AG04449 (cell line): ENCODE data around the gene ARPP19.

ENCODE experiments used
- CTCF ChIA-PET: fragments of 350-600 bp; formaldehyde crosslinking; extraction: SDS; loops from one replicate; lab custom pipeline; 2021; ENCODE audit warnings: antibody characterized with exemption; lab: Yijun Ruan, JAX
- POLR2A ChIA-PET: fragments of 400-600, 350-600 bp; formaldehyde crosslinking; extraction: SDS; loops from one replicate; lab custom pipeline; 2020; ENCODE audit warnings: antibody characterized with exemption, inconsistent platforms; lab: Yijun Ruan, JAX
- DNase-seq: peaks from one replicate; pipeline ENCODE4 v3.0.0-alpha.2; 2010; ENCODE audit warnings: low read depth, low spot score
- H3K4me3 ChIP-seq: 2 replicates; pipeline ENCODE4 v1.5.1; 2011; ENCODE audit warnings: low read depth, mild to moderate bottlenecking, control low read depth, low read length
- TF ChIP-seq, protein P1 (sequence below): IDR thresholded peaks from one replicate; pipeline ENCODE4 v1.5.1; 2011; ENCODE audit warnings: mild to moderate bottlenecking, moderate library complexity, low read length, control low read depth, inconsistent platforms; ENCODE audit not compliant: insufficient read depth; ENCODE audit errors: missing control alignments

ARPP19 gene

DNA sequence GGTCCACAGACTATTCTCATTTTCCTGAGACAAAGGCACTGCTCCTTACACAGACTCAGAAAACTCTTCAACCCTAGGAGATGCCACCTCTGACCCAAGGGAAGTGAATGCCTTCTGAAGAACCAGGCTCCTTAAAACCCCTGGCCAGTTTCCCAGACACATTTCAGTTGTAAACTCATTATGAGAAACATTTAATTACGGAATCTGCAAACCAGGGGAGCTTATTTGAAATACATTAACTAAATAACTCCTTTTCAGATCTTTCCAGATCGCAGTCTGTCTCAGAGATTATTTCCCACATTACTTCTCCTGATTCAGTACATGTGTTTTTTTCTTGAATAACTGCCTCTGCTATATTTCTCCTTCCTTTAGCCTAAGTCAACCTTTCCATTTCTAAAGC lies 57.7 kb downstream of the ARPP19 start:
- ChIA-PET CTCF (no interaction called here), POLR2A (no interaction called here)
- no peak overlapping the region for H3K4me3 ChIP-seq
- DNase-seq, result no peak
- TF ChIP-seq, protein P1, sequence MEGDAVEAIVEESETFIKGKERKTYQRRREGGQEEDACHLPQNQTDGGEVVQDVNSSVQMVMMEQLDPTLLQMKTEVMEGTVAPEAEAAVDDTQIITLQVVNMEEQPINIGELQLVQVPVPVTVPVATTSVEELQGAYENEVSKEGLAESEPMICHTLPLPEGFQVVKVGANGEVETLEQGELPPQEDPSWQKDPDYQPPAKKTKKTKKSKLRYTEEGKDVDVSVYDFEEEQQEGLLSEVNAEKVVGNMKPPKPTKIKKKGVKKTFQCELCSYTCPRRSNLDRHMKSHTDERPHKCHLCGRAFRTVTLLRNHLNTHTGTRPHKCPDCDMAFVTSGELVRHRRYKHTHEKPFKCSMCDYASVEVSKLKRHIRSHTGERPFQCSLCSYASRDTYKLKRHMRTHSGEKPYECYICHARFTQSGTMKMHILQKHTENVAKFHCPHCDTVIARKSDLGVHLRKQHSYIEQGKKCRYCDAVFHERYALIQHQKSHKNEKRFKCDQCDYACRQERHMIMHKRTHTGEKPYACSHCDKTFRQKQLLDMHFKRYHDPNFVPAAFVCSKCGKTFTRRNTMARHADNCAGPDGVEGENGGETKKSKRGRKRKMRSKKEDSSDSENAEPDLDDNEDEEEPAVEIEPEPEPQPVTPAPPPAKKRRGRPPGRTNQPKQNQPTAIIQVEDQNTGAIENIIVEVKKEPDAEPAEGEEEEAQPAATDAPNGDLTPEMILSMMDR, result no peak

DNA sequence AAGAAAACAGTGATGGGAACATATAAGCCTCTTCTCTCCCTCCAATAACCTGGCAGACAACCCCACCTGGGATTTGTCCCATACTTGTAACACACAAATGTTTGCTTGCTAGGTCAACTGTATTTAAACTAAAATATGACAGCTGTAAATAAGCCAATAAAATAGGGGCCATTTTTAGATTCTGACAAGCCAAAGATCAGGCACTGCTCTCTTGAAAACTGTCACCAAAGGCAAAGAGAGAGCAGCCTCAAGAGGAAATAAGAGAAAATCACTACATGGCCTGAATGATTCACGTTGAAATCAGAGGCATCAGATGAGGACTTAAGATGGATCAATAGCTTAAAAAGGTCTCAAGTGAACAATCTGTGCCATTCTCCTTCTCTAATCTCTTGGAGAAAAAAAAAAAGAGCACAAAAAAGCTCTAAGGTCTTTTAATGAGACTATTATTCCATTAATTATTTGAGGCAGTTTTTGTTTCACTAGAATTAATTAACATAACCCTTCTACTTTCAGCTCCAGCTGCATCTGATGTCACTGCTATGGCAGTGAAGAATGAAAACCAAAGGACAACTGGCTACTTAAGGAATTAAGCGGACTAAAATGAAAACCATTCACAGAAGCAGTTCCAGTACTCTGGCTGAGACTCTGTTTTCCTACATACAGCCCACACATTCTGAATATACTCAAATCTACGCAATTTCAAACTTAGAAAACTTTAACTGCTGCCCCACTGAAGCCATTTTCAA lies 59.2 kb downstream of the ARPP19 start:
- CTCF ChIA-PET, result interaction anchor here (1.2 kb wide), 1 partner anchor 18 kb away, joined by 3 read pairs; no protein-coding TSS in a partner anchor
- TF ChIP-seq, protein P1, result no peak

DNA sequence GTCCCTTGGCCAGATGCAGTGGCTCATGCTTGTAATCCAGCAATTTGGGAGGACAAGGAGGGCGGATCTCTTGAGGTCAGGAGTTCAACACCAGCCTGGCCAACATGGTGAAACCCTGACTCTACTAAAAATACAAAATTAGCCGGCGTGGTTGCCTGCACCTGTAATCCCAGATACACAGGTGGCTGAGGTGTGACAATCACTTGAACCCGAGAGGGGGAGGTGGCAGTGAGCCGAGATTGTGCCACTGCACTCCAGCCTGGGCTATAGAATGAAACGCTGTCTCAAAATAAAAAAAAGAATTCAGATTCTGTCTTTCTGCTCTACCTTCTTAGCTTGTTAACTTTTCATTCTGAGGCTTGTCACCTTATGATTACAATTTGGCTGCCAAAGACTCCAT lies 62.3 kb downstream of the ARPP19 start:
- CTCF ChIA-PET, result no interaction called here
- DNase-seq, result no peak
- TF ChIP-seq, protein P1, result no peak
- no peak overlapping the region for H3K4me3 ChIP-seq
- POLR2A ChIA-PET, result no interaction called here

More for the DNA sequence above, 59.2 kb downstream of the ARPP19 start:
- no peak for DNase-seq
- H3K4me3 ChIP-seq, result no peak overlapping the region
- POLR2A ChIA-PET, result no interaction called here

DNA sequence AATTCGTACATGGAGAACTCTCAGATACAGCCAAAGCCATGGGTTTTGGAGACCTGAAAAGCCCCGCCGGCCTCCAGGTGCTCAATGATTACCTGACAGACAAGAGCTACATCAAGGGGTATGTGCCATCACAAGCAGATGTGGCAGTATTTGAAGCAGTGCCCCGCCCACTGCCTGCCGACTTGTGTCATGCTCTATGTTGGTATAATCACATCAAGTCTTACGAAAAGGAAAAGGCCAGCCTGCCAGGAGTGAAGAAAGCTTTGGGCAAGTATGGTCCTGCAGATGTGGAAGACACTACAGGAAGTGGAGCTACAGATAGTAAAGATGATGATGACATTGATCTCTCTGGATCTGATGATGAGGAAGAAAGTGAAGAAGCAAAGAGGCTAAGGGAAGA lies 63.7 kb downstream of the ARPP19 start:
- no peak for DNase-seq
- CTCF ChIA-PET, result no interaction called here
- POLR2A ChIA-PET, result no interaction called here
- TF ChIP-seq, protein P1, result no peak
- H3K4me3 ChIP-seq, result no peak overlapping the region

DNA sequence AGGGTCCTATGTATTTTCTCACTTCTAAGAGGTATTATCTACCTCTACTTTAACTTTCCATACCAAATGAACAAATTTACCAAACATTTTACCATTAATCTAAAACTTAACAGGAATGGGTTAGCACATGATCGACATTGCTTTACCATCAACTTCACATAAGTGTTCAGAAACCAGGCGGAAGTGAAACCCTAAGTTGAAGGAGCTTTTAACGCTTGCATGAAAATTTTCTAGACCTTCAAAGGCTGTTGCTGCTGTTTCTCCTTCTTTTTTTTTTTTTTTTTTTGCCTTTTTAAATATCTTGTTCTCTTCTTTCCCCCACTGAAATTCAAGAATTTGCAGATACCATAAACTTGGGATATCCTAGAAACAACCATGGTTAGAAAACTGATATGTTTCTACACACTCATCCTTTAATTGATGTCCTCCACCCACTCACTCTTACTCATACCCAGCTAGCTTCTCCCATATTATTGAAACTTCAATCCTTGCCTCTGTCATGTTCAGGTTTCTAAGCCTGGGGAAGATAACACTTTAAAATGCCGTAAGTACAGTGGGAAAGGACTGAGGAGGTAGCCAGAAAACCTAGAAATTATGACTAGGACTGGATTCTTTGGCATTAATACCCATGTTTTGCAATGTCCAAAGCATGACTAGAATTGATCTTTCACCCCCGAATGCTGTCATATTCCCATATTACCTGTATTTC lies 64.9 kb downstream of the ARPP19 start:
- ChIA-PET POLR2A (interaction anchor here (0.6 kb wide), 2 partner anchors 12 to 16 kb away, joined by 3 to 4 read pairs; no protein-coding TSS in a partner anchor), CTCF (no interaction called here)
- no peak overlapping the region for H3K4me3 ChIP-seq
- TF ChIP-seq, protein P1, result no peak
- DNase-seq, result no peak

DNA sequence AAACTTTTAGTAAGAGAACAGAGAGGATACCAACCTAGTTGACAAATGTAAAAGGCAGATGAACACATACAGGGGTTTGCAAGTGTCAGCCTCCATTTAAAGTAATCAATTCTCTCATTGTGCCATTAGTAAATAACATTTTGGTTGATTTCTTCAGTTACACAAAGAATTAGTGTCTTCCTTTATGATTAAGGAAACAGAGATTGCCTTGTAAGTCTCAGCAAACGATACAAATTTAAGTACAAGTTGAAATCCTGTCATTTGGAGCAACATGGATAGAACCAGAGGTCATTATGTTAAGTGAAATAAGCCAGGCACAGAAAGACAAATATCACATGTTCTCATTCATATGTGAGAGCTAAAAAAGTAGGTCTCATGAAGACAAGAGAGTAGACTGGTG lies 66.2 kb downstream of the ARPP19 start:
- ChIA-PET CTCF (no interaction called here), POLR2A (no interaction called here)
- TF ChIP-seq, protein P1, result no peak
- H3K4me3 ChIP-seq, result no peak overlapping the region
- no peak for DNase-seq
